ENCODE results near the gene CLCN4.

The CLCN4 gene

GRCh38 chrX:10197279-10198210, 40.8 kb downstream of the CLCN4 start:
- DNase-seq (ENCODE audit: low spot score): no peak

GRCh38 chrX:10198254-10198653, 41.5 kb downstream of the CLCN4 start:
- no peak for DNase-seq (ENCODE audit: low spot score)

- no peak for DNase-seq (ENCODE audit: low spot score)
These were observed 42.4 kb downstream of the CLCN4 start for GRCh38 chrX:10199212-10199611.

GRCh38 chrX:10203617-10204016, 46.8 kb downstream of the CLCN4 start:
- no peak for DNase-seq (ENCODE audit: low spot score)

- no peak for DNase-seq (ENCODE audit: low spot score)
These were observed 49.5 kb downstream of the CLCN4 start for GRCh38 chrX:10206317-10206716.

- no peak for DNase-seq (ENCODE audit: low spot score)
These were observed 51.6 kb downstream of the CLCN4 start for GRCh38 chrX:10208281-10208856.

GRCh38 chrX:10208953-10209352, 52.2 kb downstream of the CLCN4 start:
- DNase-seq (ENCODE audit: low spot score): no peak

- DNase-seq (ENCODE audit: low spot score): no peak
These were observed 55.6 kb downstream of the CLCN4 start for GRCh38 chrX:10212395-10212794.

- DNase-seq (ENCODE audit: low spot score): no peak
These were observed 56.9 kb downstream of the CLCN4 start for GRCh38 chrX:10213716-10214115.

GRCh38 chrX:10216208-10216607, 59.4 kb downstream of the CLCN4 start:
- DNase-seq (ENCODE audit: low spot score): no peak

- DNase-seq (ENCODE audit: low spot score): no peak
These were observed 60.4 kb downstream of the CLCN4 start for GRCh38 chrX:10217198-10217597.

- DNase-seq (ENCODE audit: low spot score): no peak
These were observed 64.9 kb downstream of the CLCN4 start for GRCh38 chrX:10221651-10222050.

GRCh38 chrX:10223276-10223675, 66.5 kb downstream of the CLCN4 start:
- DNase-seq (ENCODE audit: low spot score): no peak

GRCh38 chrX:10223781-10224180, 67.0 kb downstream of the CLCN4 start:
- DNase-seq (ENCODE audit: low spot score): no peak

GRCh38 chrX:10230222-10230621, 73.4 kb downstream of the CLCN4 start:
- DNase-seq (ENCODE audit: low spot score): no peak

GRCh38 chrX:10231461-10231860, 74.7 kb downstream of the CLCN4 start:
- no peak for DNase-seq (ENCODE audit: low spot score)

- DNase-seq (ENCODE audit: low spot score): no peak
These were observed 76.4 kb downstream of the CLCN4 start for GRCh38 chrX:10233173-10233572.

- no peak for DNase-seq (ENCODE audit: low spot score)
These were observed 76.9 kb downstream of the CLCN4 start for GRCh38 chrX:10233696-10234095.

GRCh38 chrX:10235851-10236250, 79.1 kb downstream of the CLCN4 start:
- no peak for DNase-seq (ENCODE audit: low spot score)

- no peak for DNase-seq (ENCODE audit: low spot score)
These were observed 80.5 kb downstream of the CLCN4 start for GRCh38 chrX:10237241-10237640.

GRCh38 chrX:10239611-10240064, 82.9 kb downstream of the CLCN4 start:
- DNase-seq (ENCODE audit: low spot score): no peak

GRCh38 chrX:10240918-10241317, 84.1 kb downstream of the CLCN4 start:
- no peak for DNase-seq (ENCODE audit: low spot score)

GRCh38 chrX:10242026-10242425, 85.3 kb downstream of the CLCN4 start:
- no peak for DNase-seq (ENCODE audit: low spot score)

GRCh38 chrX:10243106-10243505, 86.3 kb downstream of the CLCN4 start:
- no peak for DNase-seq (ENCODE audit: low spot score)
